ENCODE measurements around the gene FOXP1. TPM values are rescaled to one million over a fixed set of nuclear protein-coding genes. Genes with fewer than 3 reads are reported as not detected.

FOXP1 gene
- total and polyA plus RNA-seq, 2 of the 8 experiments (the other 6 are each of a cell fraction or from before 2014, with no cell fraction given) = 13.9 to 25.4 TPM

DNA sequence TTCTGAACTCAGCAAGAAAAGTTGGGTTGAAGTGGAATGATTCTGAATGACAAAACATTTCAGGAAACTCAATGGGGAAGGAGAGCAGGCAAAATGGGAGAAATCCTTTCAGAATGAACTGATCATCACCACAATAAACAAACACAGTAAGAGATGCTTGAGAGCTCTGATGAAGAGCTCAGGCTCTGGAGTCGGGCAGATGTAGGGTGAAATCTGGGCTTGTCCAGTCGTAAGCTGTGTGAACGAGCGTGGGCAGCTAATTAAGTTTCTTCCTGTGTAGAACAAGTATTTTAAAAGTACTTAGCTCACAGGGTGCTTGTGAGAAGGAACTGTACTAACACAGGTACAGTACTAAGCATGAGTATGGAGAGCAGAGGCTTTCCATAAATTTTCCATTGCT is 406.2 kb downstream of the FOXP1 start (continued):
- TF ChIP-seq BCL11A (IDR thresholded peaks at IDR 0.05; ENCODE audit: low read depth in 2 of 2, low read length in 2 of 2) = no peak
- no peak for TF ChIP-seq POU5F1 (IDR thresholded peaks at IDR 0.05; ENCODE audit: low read depth, low read length)
- no peak for TF ChIP-seq SAP30 (IDR thresholded peaks at IDR 0.05; ENCODE audit: insufficient read depth, insufficient replicate concordance, low read length)
- TF ChIP-seq, protein P1, sequence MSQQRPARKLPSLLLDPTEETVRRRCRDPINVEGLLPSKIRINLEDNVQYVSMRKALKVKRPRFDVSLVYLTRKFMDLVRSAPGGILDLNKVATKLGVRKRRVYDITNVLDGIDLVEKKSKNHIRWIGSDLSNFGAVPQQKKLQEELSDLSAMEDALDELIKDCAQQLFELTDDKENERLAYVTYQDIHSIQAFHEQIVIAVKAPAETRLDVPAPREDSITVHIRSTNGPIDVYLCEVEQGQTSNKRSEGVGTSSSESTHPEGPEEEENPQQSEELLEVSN (IDR thresholded peaks at IDR 0.05) = no peak
- TF ChIP-seq, protein P2, sequence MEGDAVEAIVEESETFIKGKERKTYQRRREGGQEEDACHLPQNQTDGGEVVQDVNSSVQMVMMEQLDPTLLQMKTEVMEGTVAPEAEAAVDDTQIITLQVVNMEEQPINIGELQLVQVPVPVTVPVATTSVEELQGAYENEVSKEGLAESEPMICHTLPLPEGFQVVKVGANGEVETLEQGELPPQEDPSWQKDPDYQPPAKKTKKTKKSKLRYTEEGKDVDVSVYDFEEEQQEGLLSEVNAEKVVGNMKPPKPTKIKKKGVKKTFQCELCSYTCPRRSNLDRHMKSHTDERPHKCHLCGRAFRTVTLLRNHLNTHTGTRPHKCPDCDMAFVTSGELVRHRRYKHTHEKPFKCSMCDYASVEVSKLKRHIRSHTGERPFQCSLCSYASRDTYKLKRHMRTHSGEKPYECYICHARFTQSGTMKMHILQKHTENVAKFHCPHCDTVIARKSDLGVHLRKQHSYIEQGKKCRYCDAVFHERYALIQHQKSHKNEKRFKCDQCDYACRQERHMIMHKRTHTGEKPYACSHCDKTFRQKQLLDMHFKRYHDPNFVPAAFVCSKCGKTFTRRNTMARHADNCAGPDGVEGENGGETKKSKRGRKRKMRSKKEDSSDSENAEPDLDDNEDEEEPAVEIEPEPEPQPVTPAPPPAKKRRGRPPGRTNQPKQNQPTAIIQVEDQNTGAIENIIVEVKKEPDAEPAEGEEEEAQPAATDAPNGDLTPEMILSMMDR (IDR thresholded peaks at IDR 0.05; ENCODE audit: control extremely low read depth in 1 of 3, insufficient read depth in 1 of 3, low read depth in 1 of 3, low read length in 3 of 3) = no peak
- TF ChIP-seq RNF2 (IDR thresholded peaks at IDR 0.05; ENCODE audit: borderline replicate concordance, low read depth, low read length, missing control alignments, poor library complexity, severe bottlenecking) = no peak
- no peak for TF ChIP-seq RBBP5 (IDR thresholded peaks at IDR 0.05; ENCODE audit: borderline replicate concordance, low read depth, low read length)
- no peak for TF ChIP-seq CTBP2 (IDR thresholded peaks at IDR 0.05; ENCODE audit: borderline replicate concordance, insufficient read depth, insufficient read length, low read length)
- TF ChIP-seq CEBPB (IDR thresholded peaks at IDR 0.05; ENCODE audit: low read depth, low read length) = no peak

Data from H1 (cell line).